Body of pancreas (tissue), 4 donors: ENCODE measurements around the gene KIF3B. TPM values are rescaled to one million over a fixed set of nuclear protein-coding genes. Genes with fewer than 3 reads are reported as not detected.

Source experiments
- ATAC-seq: fragments of 150-250 bp; one replicate; pipeline ENCODE4 v1.9.1; 2016
- DNase-seq, 4 donors: peaks; one replicate each; pipeline ENCODE4 v3.0.0-alpha.2; 2019
- H3K27ac ChIP-seq, 4 donors: fragments of 200-600 bp; sonication (generic); 1 replicate in 3 of 4; 2 replicates in 1 of 4; pipeline versions ENCODE4 v1.5.1 to v1.6.1; 2016 to 2019; ENCODE audit warnings: mild to moderate bottlenecking in 1 of 4, mixed read lengths in 1 of 4, moderate library complexity in 1 of 4
- H3K27me3 ChIP-seq, 2 donors: fragments of 200-600 bp; sonication (generic); one replicate each; pipeline ENCODE4 v1.6.0; 2016; ENCODE audit warnings: mild to moderate bottlenecking in 1 of 2
- H3K36me3 ChIP-seq, 2 donors: fragments of 200-600 bp; sonication (generic); replicated peaks in 1 of 2; 2 replicates each; pipeline ENCODE4 v1.5.1; 2016; ENCODE audit warnings: low read depth in 2 of 2; ENCODE audit not compliant: insufficient read depth in 1 of 2
- H3K4me1 ChIP-seq: fragments of 200-600 bp; sonication (generic); one replicate; pipeline ENCODE4 v1.6.0; 2016
- H3K4me3 ChIP-seq, 2 donors: fragments of 200-600 bp; sonication (generic); 1 replicate in 1 of 2; 2 replicates in 1 of 2; pipeline ENCODE4 v1.5.1; 2016 to 2019
- H3K9me3 ChIP-seq, 3 donors: fragments of 200-600 bp; sonication (generic); 1 replicate in 2 of 3; 2 replicates in 1 of 3; pipeline ENCODE4 v1.5.1; 2016
- POLR2A ChIP-seq, 3 donors: fragments of 450-650 bp; IDR thresholded peaks; one replicate each; pipeline ENCODE4 v1.6.1; 2016; ENCODE audit warnings: antibody characterized with exemption in 3 of 3, mild to moderate bottlenecking in 2 of 3
- WGBS, 2 donors: methylation state at CpG; one replicate each; pipeline ENCODE4 v1.1.5; 2017; 5-methylcytosine and 5-hydroxymethylcytosine counted together
- intact Hi-C: fragments of 100-400 bp; cut with DNase I; formaldehyde crosslinking; loops from one replicate; pipeline ENCODE4 v1.15.1; 2023
- total RNA-seq, 2 donors: library from RNA; depleted of rRNA; stranded (reverse); fragments of >200 nt; gene quantifications; one replicate each; pipeline ENCODE4 v1.1.0, GENCODE V29; 2016
- TF ChIP-seq, protein P1 (sequence below), 7 experiments: fragments of 450-650 bp in 4 of 7; fragments of 200-600 bp in 3 of 7; sonication (generic) in 3 of 7; IDR thresholded peaks; one replicate each; pipeline ENCODE4 v1.5.1; 2016 to 2019; ENCODE audit warnings: antibody characterized with exemption in 7 of 7

KIF3B gene
- total RNA-seq, 2 donors from 2014 or later: 23.1 to 28.3 TPM

DNA sequence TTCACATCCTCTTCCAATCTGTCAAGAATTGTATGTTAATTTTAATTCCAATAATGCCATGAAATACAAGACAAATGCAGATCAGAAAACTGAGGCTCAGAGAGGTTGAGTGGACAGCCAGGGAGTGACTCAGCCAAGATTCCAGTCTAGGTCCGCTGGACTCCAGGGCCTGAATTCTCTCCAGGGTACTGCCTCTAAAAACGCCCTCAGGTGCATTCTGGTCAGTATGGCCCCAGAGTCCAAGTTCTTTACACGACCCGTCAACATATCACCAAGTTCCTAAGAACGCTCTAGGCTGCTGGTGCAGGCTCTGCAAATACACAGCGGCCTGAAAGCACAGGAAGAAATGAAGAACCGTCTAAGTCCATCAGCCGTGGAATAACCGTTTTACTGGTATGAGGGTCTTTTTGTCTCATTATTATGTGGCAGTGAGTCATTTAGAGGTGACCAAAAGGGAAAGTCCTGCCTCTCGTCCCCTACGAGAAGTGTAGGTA lies 80.0 kb downstream of the KIF3B start:
- Histone ChIP-seq H3K9me3 (no peaks in the 10 kb centered on the region), H3K27ac (peak overlapping the region; percentile 74 to 97 (median 96)), H3K4me3 (peak overlapping the region in 1 of 2 donors; percentile 14), H3K4me1 (peaks cover 57% of the 10 kb centered on the region), H3K27me3 (no peaks in the 10 kb centered on the region), H3K36me3 (no peaks in the 10 kb centered on the region)
- intact Hi-C loops: no loop called here
- ATAC-seq (peak; percentile 9), DNase-seq (peak; percentile 45 to 53 (median 49))
- 0% methylated on average over 7 to 11 of the region's 11 CpGs for WGBS, 2 donors
- TF ChIP-seq, protein P1, sequence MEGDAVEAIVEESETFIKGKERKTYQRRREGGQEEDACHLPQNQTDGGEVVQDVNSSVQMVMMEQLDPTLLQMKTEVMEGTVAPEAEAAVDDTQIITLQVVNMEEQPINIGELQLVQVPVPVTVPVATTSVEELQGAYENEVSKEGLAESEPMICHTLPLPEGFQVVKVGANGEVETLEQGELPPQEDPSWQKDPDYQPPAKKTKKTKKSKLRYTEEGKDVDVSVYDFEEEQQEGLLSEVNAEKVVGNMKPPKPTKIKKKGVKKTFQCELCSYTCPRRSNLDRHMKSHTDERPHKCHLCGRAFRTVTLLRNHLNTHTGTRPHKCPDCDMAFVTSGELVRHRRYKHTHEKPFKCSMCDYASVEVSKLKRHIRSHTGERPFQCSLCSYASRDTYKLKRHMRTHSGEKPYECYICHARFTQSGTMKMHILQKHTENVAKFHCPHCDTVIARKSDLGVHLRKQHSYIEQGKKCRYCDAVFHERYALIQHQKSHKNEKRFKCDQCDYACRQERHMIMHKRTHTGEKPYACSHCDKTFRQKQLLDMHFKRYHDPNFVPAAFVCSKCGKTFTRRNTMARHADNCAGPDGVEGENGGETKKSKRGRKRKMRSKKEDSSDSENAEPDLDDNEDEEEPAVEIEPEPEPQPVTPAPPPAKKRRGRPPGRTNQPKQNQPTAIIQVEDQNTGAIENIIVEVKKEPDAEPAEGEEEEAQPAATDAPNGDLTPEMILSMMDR (IDR thresholded peaks at IDR 0.05): no peak
- no peak for TF ChIP-seq POLR2A (IDR thresholded peaks at IDR 0.05)

DNA sequence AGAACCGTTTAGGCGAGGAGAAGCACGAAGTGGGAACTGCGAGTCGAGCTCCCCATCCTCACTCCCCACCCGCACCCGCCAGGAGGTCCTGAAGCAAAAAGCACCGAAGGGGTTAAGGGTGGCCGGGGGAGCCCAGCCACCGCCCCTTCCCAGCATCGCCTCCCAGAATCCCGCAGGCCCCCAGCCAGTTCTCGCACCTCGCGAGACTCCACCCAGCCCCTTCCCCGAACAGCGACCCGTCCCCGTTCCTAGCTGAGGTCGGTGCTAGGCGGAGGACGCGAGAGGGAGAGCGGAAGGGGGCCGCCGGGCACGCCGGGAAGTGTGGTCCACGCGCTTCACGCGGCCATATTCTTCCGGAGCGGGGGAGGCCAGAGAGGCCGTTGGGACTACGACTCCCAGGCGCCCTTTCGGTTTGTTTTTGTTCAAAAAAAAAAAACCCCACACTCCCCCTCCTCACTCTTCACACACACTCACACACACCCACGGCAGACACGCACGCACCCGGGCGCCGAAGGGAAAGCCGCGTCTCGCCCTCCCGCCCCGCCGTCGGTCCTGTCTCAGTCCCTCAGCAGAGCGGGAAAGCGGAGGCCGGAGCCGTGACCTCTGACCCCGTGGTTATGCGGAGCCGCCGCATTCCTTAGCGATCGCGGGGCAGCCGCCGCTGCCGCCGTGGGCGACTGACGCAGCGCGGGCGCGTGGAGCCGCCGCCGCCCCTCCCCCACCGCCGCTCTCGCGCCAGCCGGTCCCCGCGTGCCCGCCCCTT lies 80.6 kb downstream of the KIF3B start, which contains the start of gene ASXL1:
Gene ASXL1, plus strand, starts transcription at position 463 of the 763 bp plus-strand sequence. CDS start 445 bp downstream, outside the sequence.
- H3K27ac ChIP-seq: peak within 1 kb of the TSS; percentile 96 to 98 (median 97)
- intact Hi-C loops: no loop called here

DNA sequence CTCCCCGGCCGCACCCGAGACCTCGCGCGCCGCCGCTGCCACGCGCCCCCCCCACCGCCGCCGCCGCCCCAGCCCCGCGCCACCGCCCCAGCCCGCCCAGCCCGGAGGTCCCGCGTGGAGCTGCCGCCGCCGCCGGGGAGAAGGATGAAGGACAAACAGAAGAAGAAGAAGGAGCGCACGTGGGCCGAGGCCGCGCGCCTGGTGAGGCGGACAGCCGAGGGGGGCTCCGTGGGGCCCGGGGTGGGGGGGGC lies 81.1 kb downstream of the KIF3B start:
- Histone ChIP-seq H3K36me3 (no peaks in the 10 kb centered on the region), H3K4me1 (peaks cover 68% of the 10 kb centered on the region), H3K4me3 (peak overlapping the region; percentile 73 to 89), H3K9me3 (no peaks in the 10 kb centered on the region), H3K27ac (peak overlapping the region; percentile 96 to 98 (median 97)), H3K27me3 (no peaks in the 10 kb centered on the region)
- intact Hi-C loops: no loop called here
- TF ChIP-seq POLR2A (IDR thresholded peaks at IDR 0.05): no peak
- TF ChIP-seq, protein P1 (IDR thresholded peaks at IDR 0.05): no peak
- ATAC-seq (no peak), DNase-seq (no peak)
- WGBS, 2 donors: 0% methylated on average over 2 to 19 of the region's 35 CpGs

More for the DNA sequence above, 80.6 kb downstream of the KIF3B start, which contains the start of gene ASXL1:
- Histone ChIP-seq H3K4me3 (peak within 1 kb of the TSS; percentile 73 to 89), H3K4me1 (peaks cover 63% of the 10 kb centered on the region), H3K27me3 (no peaks in the 10 kb centered on the region), H3K36me3 (no peaks in the 10 kb centered on the region), H3K9me3 (no peaks in the 10 kb centered on the region)
- peak; percentile 97 to 98 (median 98) for DNase-seq
- 0% methylated on average over 9 to 83 of the region's 83 CpGs for WGBS, 2 donors
- peak; percentile 93 for ATAC-seq
- peak; percentile 39 to 65 (median 64) for TF ChIP-seq POLR2A (IDR thresholded peaks at IDR 0.05)
- TF ChIP-seq, protein P1 (IDR thresholded peaks at IDR 0.05): peak in 2 of 7 experiments; percentile 15 to 17

DNA sequence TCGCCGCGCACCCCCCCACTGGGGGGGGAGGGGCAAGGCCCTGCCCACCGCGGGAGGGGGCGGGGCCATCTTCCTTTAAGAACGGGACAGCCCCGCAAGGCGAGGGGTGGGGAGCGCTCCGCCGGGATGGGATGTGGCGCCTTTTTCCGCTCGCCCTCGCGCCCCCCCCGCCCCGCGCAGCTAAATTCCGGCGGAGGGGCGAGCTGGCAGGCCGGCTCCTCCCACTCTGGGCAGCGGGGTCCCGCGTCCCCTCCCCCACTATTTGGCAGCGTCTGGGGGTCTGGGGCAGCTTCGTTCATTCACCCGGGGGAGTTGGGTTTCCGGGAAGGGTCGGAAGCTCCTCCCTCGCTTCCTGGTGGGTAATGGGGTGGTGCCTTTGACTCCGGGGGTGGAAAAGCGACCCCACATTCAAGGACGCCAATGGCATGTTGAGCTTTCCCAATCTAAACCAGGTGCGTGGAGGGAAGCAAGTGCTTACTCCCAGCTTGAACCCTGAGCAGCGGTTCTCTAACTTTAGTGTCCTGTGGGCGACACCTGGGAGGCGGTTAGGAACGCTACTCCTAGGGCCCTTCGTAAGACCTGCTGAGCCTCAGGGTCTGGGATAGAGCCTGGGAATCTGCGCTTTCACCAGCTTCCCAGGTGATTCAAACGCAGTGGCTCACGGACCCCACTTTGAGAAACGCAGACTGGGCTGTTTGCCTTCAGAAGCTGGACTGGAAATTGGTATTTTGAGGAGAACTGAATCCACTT lies 81.6 kb downstream of the KIF3B start:
- Histone ChIP-seq H3K27me3 (no peaks in the 10 kb centered on the region), H3K4me3 (peak overlapping the region; percentile 73 to 89), H3K4me1 (peaks cover 73% of the 10 kb centered on the region), H3K27ac (peak overlapping the region; percentile 96 to 98 (median 97)), H3K36me3 (no peaks in the 10 kb centered on the region), H3K9me3 (no peaks in the 10 kb centered on the region)
- DNase-seq: peak; percentile 75 to 85 (median 77)
- peak in 2 of 3 donors; percentile 28 to 37 for TF ChIP-seq POLR2A (IDR thresholded peaks at IDR 0.05)
- TF ChIP-seq, protein P1 (IDR thresholded peaks at IDR 0.05): no peak
- intact Hi-C loops: no loop called here
- 1% methylated on average over 14 to 44 of the region's 46 CpGs for WGBS, 2 donors
- ATAC-seq: peak; percentile 39
